HFF-Myc (cell line): ENCODE data around the gene FTCD.

ENCODE experiments used
- DNase-seq: peaks from one replicate; pipeline ENCODE4 v3.0.0-alpha.2; 2011; ENCODE audit warnings: low read depth; ENCODE audit errors: extremely low read depth
- H3K4me3 ChIP-seq: replicated peaks from 2 replicates; pipeline ENCODE4 v1.5.1; 2011; ENCODE audit warnings: low read depth, mild to moderate bottlenecking, control low read depth, low read length
- TF ChIP-seq, protein P1 (sequence below): IDR thresholded peaks from 2 replicates; pipeline ENCODE4 v1.5.1; 2012; ENCODE audit warnings: mild to moderate bottlenecking, low read depth, low read length, control low read depth; ENCODE audit errors: missing control alignments

Gene FTCD

DNA sequence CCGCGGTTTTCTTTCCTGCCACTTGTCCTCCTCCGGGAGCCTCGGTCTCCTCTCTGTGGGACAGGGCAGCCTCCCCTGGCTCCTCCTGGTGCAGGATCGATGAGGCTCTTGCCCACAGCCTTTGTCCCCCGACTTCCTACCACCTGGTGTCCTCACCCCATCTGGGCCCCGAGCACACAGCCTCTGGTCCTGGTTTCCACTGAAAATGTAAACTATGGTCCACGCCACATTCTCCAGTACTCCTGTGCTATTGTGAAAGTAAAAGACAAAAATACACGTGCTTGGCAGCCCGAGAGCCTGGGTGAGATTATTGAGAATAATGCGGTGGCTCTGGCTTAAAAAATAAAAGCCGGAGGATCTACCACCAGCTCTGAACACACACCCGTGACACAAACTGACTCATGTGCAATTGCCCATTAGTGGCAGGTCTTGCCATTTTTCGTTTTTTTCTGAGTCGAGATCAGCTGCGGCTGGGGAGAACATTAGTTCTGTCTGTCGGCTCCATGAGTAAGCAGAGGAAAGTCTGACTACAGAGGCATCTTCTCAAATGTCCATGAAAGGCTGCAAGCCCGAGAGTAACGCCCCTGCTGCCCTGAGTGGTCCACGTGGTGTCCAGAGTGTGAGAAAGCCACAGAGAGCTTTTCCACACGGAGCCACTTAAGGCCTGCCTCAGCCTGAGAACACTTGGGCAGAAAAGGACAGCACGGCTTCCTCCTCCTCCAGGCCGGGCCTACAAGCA lies 63.2 kb downstream of the FTCD start:
- peak; percentile 89 for DNase-seq
- TF ChIP-seq, protein P1, sequence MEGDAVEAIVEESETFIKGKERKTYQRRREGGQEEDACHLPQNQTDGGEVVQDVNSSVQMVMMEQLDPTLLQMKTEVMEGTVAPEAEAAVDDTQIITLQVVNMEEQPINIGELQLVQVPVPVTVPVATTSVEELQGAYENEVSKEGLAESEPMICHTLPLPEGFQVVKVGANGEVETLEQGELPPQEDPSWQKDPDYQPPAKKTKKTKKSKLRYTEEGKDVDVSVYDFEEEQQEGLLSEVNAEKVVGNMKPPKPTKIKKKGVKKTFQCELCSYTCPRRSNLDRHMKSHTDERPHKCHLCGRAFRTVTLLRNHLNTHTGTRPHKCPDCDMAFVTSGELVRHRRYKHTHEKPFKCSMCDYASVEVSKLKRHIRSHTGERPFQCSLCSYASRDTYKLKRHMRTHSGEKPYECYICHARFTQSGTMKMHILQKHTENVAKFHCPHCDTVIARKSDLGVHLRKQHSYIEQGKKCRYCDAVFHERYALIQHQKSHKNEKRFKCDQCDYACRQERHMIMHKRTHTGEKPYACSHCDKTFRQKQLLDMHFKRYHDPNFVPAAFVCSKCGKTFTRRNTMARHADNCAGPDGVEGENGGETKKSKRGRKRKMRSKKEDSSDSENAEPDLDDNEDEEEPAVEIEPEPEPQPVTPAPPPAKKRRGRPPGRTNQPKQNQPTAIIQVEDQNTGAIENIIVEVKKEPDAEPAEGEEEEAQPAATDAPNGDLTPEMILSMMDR = no peak
- H3K4me3 ChIP-seq = peak overlapping the region; percentile 11

DNA sequence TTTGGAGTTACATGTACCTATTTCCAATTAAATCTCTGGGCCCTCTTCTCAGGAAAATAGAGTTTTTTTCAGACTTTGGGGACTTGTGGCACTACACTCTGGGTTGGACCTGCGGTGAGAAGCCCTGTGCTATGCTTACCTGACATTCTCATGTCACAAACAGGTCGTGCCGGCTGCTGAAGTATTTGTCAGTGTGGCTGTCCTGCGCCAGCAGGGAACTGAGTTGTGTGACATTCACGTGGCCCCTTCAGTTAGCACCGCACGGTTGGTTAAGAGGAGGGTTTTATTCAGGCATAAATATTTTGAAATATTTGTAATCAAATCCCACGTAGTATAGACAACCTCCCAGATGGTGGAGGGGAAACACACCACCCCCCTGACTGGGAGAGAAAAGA lies 63.8 kb downstream of the FTCD start:
- TF ChIP-seq, protein P1 = no peak
- DNase-seq = no peak

DNA sequence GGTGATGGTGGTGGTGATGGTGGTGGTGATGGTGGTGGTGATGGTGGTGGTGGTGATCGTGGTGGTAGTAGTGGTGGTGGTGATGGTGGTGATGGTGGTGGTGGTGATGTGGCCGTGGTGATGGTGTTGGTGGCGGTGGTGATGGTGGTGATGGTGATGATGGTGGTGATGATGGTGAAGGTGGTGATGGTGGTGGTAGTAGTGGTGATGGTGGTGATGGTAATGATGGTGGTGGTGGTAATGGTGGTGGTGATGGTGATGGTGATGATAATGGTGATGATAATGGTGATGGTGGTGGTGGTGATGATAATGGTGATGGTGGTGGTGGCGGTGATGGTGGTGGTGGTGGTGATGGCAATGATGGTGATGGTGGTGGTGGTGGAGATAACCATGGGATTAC lies 64.3 kb downstream of the FTCD start:
- no peak overlapping the region for H3K4me3 ChIP-seq
- DNase-seq = no peak
- TF ChIP-seq, protein P1 = no peak

More for the DNA sequence above, 63.8 kb downstream of the FTCD start:
- H3K4me3 ChIP-seq = peak overlapping the region; percentile 11; the same call in 1 of the 2 replicates

DNA sequence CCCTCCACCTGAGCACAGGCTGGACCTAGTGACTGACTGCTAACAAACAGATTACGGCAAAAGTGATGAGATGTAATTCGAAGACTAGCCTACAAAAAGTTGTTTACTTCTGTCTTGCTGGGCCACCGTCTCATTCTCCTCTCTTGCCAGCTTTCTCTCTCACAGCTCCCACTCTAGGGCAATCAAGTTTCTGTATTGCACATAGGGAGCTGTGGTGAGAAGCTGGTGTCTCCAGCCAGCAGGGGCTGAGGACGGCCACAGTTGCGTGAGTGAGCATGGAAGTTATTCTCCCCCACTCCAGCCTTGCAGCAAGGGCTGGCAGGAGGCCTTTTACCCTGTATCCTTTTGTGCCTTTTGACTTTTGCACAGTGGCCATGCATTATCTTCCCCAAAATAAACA lies 66.1 kb downstream of the FTCD start:
- TF ChIP-seq, protein P1 = no peak
- DNase-seq = no peak
- H3K4me3 ChIP-seq = no peak overlapping the region

DNA sequence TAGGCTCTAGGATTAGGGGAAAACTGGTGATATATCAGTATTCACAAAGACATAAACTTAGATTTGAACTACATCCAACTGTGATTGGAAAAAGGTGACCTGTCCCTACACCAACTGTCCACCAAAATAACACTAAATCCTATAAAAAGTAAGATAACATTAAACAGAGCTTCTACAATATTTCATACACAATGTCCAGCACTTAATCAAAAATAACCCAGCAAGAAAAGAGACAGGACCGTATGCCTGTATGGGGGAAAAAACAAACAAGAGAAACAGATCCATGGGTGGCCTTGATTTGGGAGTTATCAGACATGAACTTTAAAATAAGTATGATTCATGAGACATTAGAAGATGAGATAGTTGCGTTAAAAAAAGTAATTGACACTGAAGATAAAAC lies 67.2 kb downstream of the FTCD start:
- TF ChIP-seq, protein P1 = no peak
- no peak overlapping the region for H3K4me3 ChIP-seq
- DNase-seq = no peak

DNA sequence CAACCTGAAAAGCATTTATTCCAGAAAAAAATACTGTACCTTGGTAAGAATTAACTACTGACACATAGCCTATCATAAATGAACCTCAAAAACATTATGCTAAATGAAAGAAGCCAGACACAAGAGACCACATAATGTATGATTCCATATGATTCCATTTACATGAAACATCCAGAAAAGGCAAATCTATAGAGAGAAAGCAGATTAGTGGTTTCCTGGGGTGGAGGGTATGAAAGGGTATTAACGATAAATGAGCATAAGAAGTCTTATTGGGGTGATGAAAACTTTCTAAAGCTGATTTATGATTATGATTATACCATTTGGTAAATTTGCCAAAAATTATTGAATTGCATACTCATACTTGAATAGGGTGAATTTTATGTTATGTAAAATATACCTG lies 67.7 kb downstream of the FTCD start:
- no peak overlapping the region for H3K4me3 ChIP-seq
- DNase-seq = no peak
- TF ChIP-seq, protein P1 = no peak
